ENCODE measurements around the gene LMNB1. TPM values are rescaled to one million over a fixed set of nuclear protein-coding genes. Genes with fewer than 3 reads are reported as not detected.

LMNB1 gene
- total RNA-seq, 1 donor: 7.2 TPM

DNA sequence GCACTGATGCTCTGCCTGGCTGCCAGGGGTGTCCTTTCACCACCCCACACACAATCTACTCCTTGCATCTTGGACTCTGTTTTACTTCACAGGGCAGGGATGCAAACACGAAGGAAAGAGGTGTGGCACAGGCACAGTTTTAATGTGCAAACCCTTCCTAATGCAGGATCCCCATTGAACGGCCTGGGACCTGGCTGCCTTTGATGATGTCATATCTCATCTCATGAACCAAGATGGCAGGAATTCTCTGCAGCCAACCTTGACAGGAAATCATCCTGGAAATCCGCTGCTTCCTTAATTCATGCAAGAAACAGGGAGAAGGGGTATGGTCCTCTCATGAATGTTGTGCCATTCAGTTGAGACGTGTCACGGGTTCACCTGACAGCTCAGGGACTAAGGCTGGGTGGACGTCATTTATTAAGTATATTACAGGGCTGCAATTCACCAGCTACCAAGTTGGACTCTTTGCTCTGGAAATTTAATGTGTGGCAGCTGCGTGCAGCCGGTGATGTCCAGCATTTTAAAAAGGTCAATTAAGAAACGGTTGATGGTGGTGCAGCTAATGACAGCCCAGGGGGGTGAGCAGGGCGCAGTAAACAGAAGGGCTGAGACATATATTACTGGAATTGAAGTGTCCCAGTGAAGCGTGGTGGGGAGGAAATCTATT is 91.5 kb downstream of the LMNB1 start:
- Histone ChIP-seq H3K36me3 (ENCODE audit: insufficient read depth, low read length) (no peaks in the 10 kb centered on the region), H3K27ac (ENCODE audit: low read depth, low read length) (no peak overlapping the region), H2AFZ (ENCODE audit: low read length) (peak overlapping the region; percentile 88), H4K20me1 (ENCODE audit: insufficient read depth, low read length) (no peaks in the 10 kb centered on the region), H3K4me3 (ENCODE audit: insufficient read depth, low read length) (peak overlapping the region; percentile 56), H3K4me2 (ENCODE audit: insufficient read depth, low read length) (peak overlapping the region; percentile 76), H3K79me2 (ENCODE audit: insufficient read depth, low read length) (no peaks in the 10 kb centered on the region), H3K4me1 (ENCODE audit: insufficient read depth, low read length) (peaks cover 18% of the 10 kb centered on the region), H3K9me3 (ENCODE audit: low read depth, low read length) (no peaks in the 10 kb centered on the region), H3K27me3 (ENCODE audit: insufficient read depth, low read length) (no peaks in the 10 kb centered on the region)
- TF ChIP-seq, protein P1, sequence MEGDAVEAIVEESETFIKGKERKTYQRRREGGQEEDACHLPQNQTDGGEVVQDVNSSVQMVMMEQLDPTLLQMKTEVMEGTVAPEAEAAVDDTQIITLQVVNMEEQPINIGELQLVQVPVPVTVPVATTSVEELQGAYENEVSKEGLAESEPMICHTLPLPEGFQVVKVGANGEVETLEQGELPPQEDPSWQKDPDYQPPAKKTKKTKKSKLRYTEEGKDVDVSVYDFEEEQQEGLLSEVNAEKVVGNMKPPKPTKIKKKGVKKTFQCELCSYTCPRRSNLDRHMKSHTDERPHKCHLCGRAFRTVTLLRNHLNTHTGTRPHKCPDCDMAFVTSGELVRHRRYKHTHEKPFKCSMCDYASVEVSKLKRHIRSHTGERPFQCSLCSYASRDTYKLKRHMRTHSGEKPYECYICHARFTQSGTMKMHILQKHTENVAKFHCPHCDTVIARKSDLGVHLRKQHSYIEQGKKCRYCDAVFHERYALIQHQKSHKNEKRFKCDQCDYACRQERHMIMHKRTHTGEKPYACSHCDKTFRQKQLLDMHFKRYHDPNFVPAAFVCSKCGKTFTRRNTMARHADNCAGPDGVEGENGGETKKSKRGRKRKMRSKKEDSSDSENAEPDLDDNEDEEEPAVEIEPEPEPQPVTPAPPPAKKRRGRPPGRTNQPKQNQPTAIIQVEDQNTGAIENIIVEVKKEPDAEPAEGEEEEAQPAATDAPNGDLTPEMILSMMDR (IDR thresholded peaks at IDR 0.05; ENCODE audit: extremely low read depth, low read depth, low read length): no peak
- DNase-seq (ENCODE audit: insufficient read length, low spot score, missing footprints): no peak

DNA sequence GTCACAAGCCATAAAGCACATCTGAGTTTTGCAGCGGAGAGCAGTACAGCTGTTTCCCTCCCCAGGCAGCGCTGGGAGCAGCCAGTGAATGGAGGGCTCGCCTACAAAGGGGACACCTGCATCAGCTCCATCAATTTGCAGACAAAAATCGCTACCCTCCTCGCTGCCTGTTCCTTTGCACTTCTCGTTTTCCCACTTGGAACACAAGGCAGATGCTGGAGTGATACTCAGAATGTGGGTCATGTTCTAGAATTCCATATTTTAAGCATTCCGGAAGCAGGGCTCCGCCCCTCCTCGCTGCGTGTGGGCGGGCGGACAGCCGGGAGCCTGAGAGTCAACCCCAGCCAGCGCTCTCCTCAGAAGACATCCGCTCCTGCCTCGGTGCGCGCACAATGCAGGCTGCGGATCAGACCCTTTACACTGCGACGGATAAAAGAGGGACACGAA is 92.1 kb downstream of the LMNB1 start:
- Histone ChIP-seq H3K27me3 (ENCODE audit: insufficient read depth, low read length) (no peaks in the 10 kb centered on the region), H3K4me3 (ENCODE audit: insufficient read depth, low read length) (peak overlapping the region; percentile 56), H3K4me1 (ENCODE audit: insufficient read depth, low read length) (peaks cover 18% of the 10 kb centered on the region), H3K9me3 (ENCODE audit: low read depth, low read length) (no peaks in the 10 kb centered on the region), H2AFZ (ENCODE audit: low read length) (peak overlapping the region; percentile 88), H3K4me2 (ENCODE audit: insufficient read depth, low read length) (peak overlapping the region; percentile 76), H3K79me2 (ENCODE audit: insufficient read depth, low read length) (no peaks in the 10 kb centered on the region), H4K20me1 (ENCODE audit: insufficient read depth, low read length) (no peaks in the 10 kb centered on the region), H3K36me3 (ENCODE audit: insufficient read depth, low read length) (no peaks in the 10 kb centered on the region), H3K27ac (ENCODE audit: low read depth, low read length) (no peak overlapping the region)
- peak; percentile 92 for DNase-seq (ENCODE audit: insufficient read length, low spot score, missing footprints)
- TF ChIP-seq, protein P1 (IDR thresholded peaks at IDR 0.05; ENCODE audit: extremely low read depth, low read depth, low read length): no peak

DNA sequence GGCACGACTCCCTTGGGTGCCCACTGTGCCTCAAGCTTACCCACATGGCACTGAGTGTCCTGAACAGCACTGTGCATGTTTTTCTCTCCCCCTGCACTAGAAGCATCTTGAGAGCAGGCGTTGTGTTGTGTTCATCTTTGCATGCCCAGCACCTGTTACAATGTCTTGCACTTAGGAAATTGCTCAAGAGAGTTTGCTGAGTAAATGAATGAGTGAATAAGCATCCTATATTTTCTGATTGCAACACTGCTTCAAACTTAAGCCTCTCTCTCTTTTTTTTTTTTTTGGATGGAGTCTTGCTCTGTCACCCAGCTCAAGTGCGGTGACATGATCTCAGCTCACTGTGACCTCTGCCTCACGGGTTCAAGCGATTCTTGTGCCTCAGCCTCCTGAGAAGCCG is 94.5 kb downstream of the LMNB1 start:
- no peaks in the 10 kb centered on the region for H3K36me3 ChIP-seq (ENCODE audit: insufficient read depth, low read length)
- TF ChIP-seq, protein P1 (IDR thresholded peaks at IDR 0.05; ENCODE audit: extremely low read depth, low read depth, low read length): no peak
- H2AFZ ChIP-seq (ENCODE audit: low read length): no peak overlapping the region
- H3K4me1 ChIP-seq (ENCODE audit: insufficient read depth, low read length): peaks cover 7% of the 10 kb centered on the region
- no peak overlapping the region for H3K27ac ChIP-seq (ENCODE audit: low read depth, low read length)
- no peak overlapping the region for H3K4me2 ChIP-seq (ENCODE audit: insufficient read depth, low read length)
- no peaks in the 10 kb centered on the region for H3K9me3 ChIP-seq (ENCODE audit: low read depth, low read length)
- H3K27me3 ChIP-seq (ENCODE audit: insufficient read depth, low read length): no peaks in the 10 kb centered on the region
- no peak overlapping the region for H3K4me3 ChIP-seq (ENCODE audit: insufficient read depth, low read length)
- no peaks in the 10 kb centered on the region for H3K79me2 ChIP-seq (ENCODE audit: insufficient read depth, low read length)
- DNase-seq (ENCODE audit: insufficient read length, low spot score, missing footprints): no peak
- no peaks in the 10 kb centered on the region for H4K20me1 ChIP-seq (ENCODE audit: insufficient read depth, low read length)

DNA sequence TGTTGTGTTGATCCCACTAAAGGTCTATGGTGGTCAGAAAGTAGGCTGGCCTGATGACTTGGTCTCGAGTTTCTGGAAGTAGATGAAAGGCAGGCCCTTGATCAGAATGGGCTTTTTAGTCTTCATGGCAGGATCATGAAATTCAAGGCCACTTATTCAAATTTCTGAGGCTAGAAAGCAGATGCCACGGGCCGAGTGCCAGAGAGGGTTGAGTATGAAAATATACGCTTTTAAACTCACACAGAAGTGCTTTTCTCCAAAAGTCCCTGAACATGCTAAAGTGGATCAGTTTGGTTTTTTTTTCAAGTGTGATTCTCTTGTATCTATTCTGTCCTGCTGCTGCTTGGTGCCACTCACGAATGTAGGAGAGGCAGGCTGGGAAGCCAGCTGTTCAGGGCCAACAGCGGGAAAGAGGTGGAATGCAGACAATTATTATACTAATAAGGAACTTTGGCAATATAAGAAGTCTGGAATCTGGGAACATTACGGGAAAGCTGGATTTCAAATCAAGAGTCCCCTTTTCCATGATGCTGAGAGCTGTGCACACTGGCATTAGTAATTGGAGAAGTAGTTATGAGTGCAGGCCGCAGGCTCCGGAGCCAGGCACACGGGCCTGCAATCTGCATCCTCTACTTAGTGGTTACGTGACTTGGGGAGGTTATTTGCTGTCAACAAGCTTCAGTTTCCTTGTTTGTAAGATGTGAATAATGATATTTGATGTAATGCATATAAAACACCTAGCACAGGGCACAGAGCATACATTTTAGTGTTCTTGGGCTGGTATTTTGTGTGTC is 95.8 kb downstream of the LMNB1 start:
- no peak overlapping the region for H2AFZ ChIP-seq (ENCODE audit: low read length)
- TF ChIP-seq, protein P1 (IDR thresholded peaks at IDR 0.05; ENCODE audit: extremely low read depth, low read depth, low read length): no peak
- H3K4me2 ChIP-seq (ENCODE audit: insufficient read depth, low read length): no peak overlapping the region
- H3K4me3 ChIP-seq (ENCODE audit: insufficient read depth, low read length): no peak overlapping the region
- no peaks in the 10 kb centered on the region for H3K79me2 ChIP-seq (ENCODE audit: insufficient read depth, low read length)
- peak; percentile 34 for DNase-seq (ENCODE audit: insufficient read length, low spot score, missing footprints)
- H3K4me1 ChIP-seq (ENCODE audit: insufficient read depth, low read length): peaks cover 7% of the 10 kb centered on the region
- H3K27me3 ChIP-seq (ENCODE audit: insufficient read depth, low read length): no peaks in the 10 kb centered on the region
- no peaks in the 10 kb centered on the region for H3K36me3 ChIP-seq (ENCODE audit: insufficient read depth, low read length)
- no peak overlapping the region for H3K27ac ChIP-seq (ENCODE audit: low read depth, low read length)
- H3K9me3 ChIP-seq (ENCODE audit: low read depth, low read length): no peaks in the 10 kb centered on the region
- H4K20me1 ChIP-seq (ENCODE audit: insufficient read depth, low read length): no peaks in the 10 kb centered on the region
